MG63 (cell line): ENCODE results near the gene MRPL40. TPM values are rescaled to one million over a fixed set of nuclear protein-coding genes. Genes with fewer than 3 reads are reported as not detected.

Experiments used
- DNase-seq: peaks from one replicate; pipeline ENCODE4 v3.0.0-alpha.2; 2020
- H3K27me3 ChIP-seq: fragments of 250-450 bp; sonication (Bioruptor Pico); 2 replicates; pipeline ENCODE4 v1.5.1; 2020; ENCODE audit warnings: mild to moderate bottlenecking, moderate library complexity
- H3K36me3 ChIP-seq: fragments of 250-450 bp; sonication (Bioruptor Pico); 2 replicates; pipeline ENCODE4 v1.5.1; 2020; ENCODE audit warnings: mild to moderate bottlenecking, moderate library complexity
- H3K4me3 ChIP-seq: fragments of 250-450 bp; sonication (Bioruptor Pico); 2 replicates; pipeline ENCODE4 v1.5.1; 2020; ENCODE audit warnings: mild to moderate bottlenecking, moderate library complexity
- H3K9me3 ChIP-seq: fragments of 250-450 bp; sonication (Bioruptor Pico); 2 replicates; pipeline ENCODE4 v1.5.1; 2020; ENCODE audit warnings: mild to moderate bottlenecking, moderate library complexity
- total RNA-seq: library from RNA; depleted of rRNA; stranded (reverse); fragments of >200 nt; shearing (Covaris generic); gene quantifications from 2 replicates; pipeline ENCODE4 v1.2.3, GENCODE V29; 2014; ENCODE audit warnings: low replicate concordance

The MRPL40 gene
- total RNA-seq, 1 experiment from 2014 or later: 80.2 TPM

GRCh38 chr22:19464975-19465374 is 32.6 kb downstream of the MRPL40 start:
- Histone ChIP-seq H3K9me3 (no peaks in the 10 kb centered on the region), H3K4me3 (no peak overlapping the region), H3K27me3 (no peaks in the 10 kb centered on the region), H3K36me3 (peaks cover 73% of the 10 kb centered on the region)
- no peak for DNase-seq

DNA sequence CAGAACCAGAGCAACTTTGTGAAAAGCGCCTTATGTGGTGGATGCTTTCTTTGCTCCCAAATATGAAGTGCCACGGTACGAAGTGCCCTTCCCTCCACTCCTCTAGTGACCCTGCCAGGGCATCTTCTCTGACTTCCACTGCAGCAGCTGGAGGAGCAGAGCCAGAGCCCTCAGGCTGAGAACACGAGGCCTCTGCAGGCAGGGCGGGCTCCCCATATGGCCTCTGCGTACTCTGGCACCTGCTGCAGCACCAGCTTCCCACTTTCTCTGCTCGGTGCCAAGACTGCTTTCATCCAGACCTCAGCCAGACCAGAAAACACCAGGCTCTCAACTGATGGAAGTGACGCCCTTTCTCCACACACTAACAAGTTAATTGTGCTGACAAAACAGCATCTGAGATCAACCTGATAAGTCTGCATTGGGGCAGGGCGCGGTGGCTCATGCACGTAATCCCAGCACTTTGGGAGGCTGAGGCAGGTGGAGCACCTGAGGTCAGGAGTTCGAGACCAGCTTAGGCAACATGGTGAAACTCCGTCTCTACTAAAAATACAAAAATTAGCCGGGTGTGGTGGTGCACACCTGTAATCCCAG is 33.9 kb downstream of the MRPL40 start:
- no peak overlapping the region for H3K4me3 ChIP-seq
- peaks cover 72% of the 10 kb centered on the region for H3K36me3 ChIP-seq
- no peaks in the 10 kb centered on the region for H3K9me3 ChIP-seq
- no peak for DNase-seq
- no peaks in the 10 kb centered on the region for H3K27me3 ChIP-seq

DNA sequence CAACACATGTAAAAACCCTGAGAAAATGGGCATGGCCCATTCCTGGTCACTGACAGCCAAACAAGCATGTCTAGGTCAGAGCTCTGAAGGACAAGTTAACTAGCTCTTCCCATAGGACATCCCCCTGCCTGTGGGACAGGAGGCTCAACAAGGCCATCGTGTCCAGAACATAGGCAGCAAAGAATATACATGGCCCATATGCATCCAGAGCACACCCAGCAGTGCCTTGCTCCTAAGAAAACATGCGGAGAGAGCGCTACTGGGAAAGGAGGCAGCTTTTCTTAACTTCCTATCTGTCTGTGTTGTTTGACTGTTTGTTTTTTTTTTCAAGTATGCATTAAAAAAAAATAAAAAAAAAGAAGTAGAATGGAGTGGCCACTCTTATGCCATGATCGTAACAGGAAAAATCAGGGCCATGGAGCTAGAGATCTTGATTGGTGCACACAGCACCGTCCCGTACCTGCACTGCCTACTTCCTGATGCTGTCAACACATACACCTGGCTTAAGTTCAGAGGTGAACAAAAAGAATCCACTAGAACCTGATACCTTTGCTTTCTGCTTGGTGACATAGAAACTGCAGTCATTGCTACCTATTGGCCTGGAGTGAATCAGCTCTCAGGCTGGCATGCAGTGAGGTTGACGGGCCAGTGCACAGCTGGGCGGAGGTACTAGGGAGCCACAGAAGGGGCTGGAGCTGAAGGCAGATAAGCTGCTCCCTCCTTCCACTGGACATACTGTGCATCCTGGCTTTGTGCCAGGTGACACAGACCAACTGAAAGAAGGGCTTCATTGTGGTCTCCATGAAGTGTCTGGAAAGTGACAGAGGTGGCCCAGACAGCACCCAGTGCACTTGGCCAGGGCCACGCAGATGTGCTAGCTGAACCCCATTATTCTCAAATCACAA is 34.8 kb downstream of the MRPL40 start:
- peaks cover 77% of the 10 kb centered on the region for H3K36me3 ChIP-seq
- H3K27me3 ChIP-seq: no peaks in the 10 kb centered on the region
- no peak overlapping the region for H3K4me3 ChIP-seq
- DNase-seq: no peak
- H3K9me3 ChIP-seq: no peaks in the 10 kb centered on the region

DNA sequence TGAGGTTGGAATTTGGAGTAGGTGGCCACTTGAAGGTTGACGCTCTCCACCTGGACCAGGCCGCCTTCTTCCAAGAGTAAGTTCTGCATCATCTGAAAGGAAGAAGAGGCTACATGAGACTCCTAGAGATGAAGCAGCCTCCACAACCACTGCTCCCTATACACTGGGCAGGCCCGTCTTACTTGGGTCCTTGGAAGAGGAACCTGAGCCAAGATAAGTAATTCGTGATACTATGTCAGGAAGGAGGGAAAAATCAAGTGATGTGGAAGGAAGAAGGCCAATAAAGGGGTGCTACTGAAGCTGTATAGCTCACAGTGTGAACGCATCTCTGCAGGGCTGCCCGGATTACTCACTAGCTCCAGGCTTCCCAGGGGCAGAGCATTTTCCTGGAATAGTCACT is 35.6 kb downstream of the MRPL40 start:
- no peak overlapping the region for H3K4me3 ChIP-seq
- H3K36me3 ChIP-seq: peaks cover 80% of the 10 kb centered on the region
- H3K9me3 ChIP-seq: no peaks in the 10 kb centered on the region
- H3K27me3 ChIP-seq: no peaks in the 10 kb centered on the region
- no peak for DNase-seq

DNA sequence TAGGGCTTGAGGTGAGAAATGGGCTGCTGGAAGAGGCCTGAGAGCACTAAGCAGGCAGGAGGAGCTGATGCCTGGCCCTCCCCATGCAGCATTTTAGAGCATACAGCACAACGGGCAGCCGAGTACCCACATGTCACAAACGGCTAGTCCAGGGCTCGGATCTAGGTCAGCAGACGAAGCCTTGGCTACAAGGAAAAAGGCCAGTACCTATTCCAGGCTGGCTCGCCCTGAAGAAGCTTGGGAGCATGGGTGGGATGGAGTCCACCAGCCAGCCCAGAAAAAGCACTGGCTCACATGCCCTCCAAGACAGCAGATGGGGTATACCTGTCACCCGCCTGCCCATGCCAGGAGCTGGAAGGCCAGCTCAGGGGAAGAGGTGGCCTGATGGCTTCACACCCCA is 37.1 kb downstream of the MRPL40 start:
- Histone ChIP-seq H3K36me3 (peaks cover 83% of the 10 kb centered on the region), H3K4me3 (no peak overlapping the region), H3K27me3 (no peaks in the 10 kb centered on the region), H3K9me3 (no peaks in the 10 kb centered on the region)
- no peak for DNase-seq

GRCh38 chr22:19470010-19470409 is 37.7 kb downstream of the MRPL40 start:
- Histone ChIP-seq H3K4me3 (no peak overlapping the region), H3K36me3 (peaks cover 83% of the 10 kb centered on the region), H3K27me3 (no peaks in the 10 kb centered on the region), H3K9me3 (no peaks in the 10 kb centered on the region)
- no peak for DNase-seq

GRCh38 chr22:19471572-19471971 is 39.2 kb downstream of the MRPL40 start:
- peaks cover 83% of the 10 kb centered on the region for H3K36me3 ChIP-seq
- no peak overlapping the region for H3K4me3 ChIP-seq
- DNase-seq: no peak
- H3K9me3 ChIP-seq: no peaks in the 10 kb centered on the region
- no peaks in the 10 kb centered on the region for H3K27me3 ChIP-seq

- DNase-seq: no peak
- Histone ChIP-seq H3K27me3 (no peaks in the 10 kb centered on the region), H3K36me3 (peaks cover 81% of the 10 kb centered on the region), H3K4me3 (no peak overlapping the region), H3K9me3 (no peaks in the 10 kb centered on the region)
Measured at GRCh38 chr22:19472233-19472632, 39.9 kb downstream of the MRPL40 start.

DNA sequence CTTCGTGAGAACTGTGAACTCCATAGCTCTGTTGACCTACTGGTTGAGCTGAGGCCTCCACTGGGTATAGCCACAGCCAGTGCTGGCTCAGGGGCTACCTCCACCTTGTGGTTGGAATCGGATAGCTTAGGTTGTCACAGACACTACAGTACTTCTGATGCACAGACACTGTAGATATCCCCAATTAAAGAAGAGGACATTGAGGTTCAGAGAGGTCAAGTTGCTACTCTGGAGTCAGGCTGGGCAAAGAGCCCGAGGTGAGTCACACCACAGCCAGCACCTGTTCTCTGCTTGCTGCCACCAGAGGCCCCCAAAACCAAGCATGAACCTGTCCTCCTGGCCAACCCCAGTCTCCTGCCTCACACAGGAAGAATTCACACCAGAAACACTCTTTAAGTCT is 41.2 kb downstream of the MRPL40 start:
- no peaks in the 10 kb centered on the region for H3K9me3 ChIP-seq
- DNase-seq: peak; percentile 49
- H3K36me3 ChIP-seq: peaks cover 71% of the 10 kb centered on the region

DNA sequence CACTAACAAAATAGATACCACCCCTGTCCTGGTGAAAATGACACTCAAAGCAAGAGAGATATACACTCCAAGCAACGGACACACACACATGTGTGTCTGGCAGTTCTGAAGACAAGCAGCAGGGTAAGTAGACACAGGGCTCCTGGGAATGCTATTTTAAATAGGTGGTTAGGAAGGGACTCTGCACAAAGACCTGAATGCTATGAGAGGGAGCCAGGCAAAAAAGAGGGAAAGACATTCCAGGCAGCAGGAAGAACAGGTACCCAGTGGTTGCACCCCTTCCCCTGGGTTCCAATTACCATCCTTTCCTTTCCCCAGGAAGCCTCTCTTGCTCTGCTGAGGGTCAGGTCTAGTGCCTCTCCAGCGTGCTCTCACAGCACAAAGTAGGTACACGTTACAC is 43.7 kb downstream of the MRPL40 start:
- no peak for DNase-seq
- Histone ChIP-seq H3K4me3 (no peak overlapping the region), H3K9me3 (no peaks in the 10 kb centered on the region), H3K27me3 (no peaks in the 10 kb centered on the region), H3K36me3 (peaks cover 60% of the 10 kb centered on the region)

More for the DNA sequence above, 41.2 kb downstream of the MRPL40 start:
- no peaks in the 10 kb centered on the region for H3K27me3 ChIP-seq
- no peak overlapping the region for H3K4me3 ChIP-seq

DNA sequence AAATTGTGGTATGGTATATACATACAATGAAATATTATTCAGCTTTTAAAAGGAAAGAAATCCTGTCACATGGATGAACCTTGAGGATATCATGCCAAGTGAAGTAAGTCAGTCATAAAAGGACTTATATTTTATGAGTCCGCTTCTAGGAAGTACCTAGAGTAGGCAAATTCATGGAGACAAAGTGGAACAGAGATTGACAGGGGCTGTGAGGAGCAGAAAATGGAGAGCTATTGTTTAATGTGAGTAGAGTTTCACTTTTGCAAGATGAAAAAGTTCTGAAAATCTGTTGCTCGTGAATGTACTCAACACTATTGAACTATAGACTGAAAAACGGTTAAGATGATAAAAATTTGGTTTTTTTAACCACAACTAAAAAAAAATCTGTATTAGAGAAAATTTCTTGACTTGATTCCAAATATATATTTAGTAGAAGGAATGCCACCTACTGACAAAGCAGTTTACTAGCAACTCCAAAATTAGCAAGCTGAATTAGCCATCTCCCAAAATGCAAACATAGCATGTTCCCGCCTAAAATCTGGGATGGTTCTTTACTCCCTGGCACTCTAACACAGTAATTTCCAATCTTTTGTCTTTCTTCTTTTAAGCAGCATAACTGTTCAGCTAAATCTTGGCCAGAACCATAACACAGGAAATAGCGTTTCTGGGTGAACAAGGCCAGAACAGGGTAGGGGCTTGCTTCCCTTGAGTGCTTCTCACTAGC is 45.1 kb downstream of the MRPL40 start:
- no peak for DNase-seq
- Histone ChIP-seq H3K9me3 (no peaks in the 10 kb centered on the region), H3K36me3 (peaks cover 56% of the 10 kb centered on the region), H3K27me3 (no peaks in the 10 kb centered on the region), H3K4me3 (peak overlapping the region; percentile 71)

DNA sequence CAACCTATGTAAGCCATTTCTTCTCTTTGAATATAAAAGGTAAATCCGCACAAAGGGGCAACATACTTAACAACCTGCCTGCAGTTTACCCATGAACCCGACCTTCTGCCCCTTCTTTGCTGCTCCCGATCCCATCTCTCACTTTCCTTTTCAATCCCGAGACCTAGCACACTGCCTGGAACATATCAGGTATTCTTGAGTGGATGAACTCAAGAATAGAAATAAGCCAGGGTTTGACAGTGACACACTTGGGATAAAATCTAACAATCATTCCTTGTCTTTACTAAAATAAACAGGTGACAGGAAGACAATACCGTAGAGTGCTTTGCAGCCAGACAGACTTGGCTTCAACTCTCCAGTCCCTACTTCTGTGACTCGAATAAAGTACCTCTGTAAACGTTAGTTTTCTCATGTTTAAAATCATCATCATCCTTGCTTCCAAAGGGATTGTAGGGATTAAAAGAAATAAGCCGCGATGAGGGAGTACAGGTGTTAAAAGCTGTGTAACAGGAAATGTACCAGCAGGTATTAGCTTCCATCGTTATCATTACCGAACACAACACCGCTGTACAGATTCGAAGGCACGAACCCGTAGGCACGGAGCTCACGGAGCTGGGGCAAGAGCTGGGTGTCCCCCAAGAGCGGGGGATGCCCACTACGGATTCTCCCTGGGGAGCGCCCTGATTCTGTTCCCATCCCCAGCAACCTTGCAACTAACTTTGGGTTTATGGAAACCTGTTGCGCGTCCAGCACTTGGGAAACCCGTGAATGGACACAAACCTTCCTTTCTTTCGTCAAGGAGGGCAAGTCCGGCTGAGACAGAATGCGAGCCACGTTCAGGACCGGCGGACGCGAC is 45.9 kb downstream of the MRPL40 start:
- no peak for DNase-seq
- Histone ChIP-seq H3K36me3 (peaks cover 50% of the 10 kb centered on the region), H3K4me3 (peak overlapping the region; percentile 71), H3K9me3 (no peaks in the 10 kb centered on the region), H3K27me3 (no peaks in the 10 kb centered on the region)

GRCh38 chr22:19478901-19479354 is 46.6 kb downstream of the MRPL40 start, which contains the start of gene UFD1:
TSS of gene UFD1 (minus strand) at chr22:19479193. CDS start at chr22:19479085, 108 bp downstream.
- Histone ChIP-seq H3K4me3 (peak within 1 kb of the TSS; percentile 71), H3K9me3 (no peaks in the 10 kb centered on the region), H3K27me3 (no peaks in the 10 kb centered on the region), H3K36me3 (peaks cover 50% of the 10 kb centered on the region)
- DNase-seq: peak; percentile 91

GRCh38 chr22:19479355-19480172 is 47.2 kb downstream of the MRPL40 start, which contains the start of gene CDC45:
TSS of gene CDC45 (plus strand) at chr22:19479920. CDS start at chr22:19479969, 49 bp downstream.
- H3K36me3 ChIP-seq: peaks cover 50% of the 10 kb centered on the region
- H3K9me3 ChIP-seq: no peaks in the 10 kb centered on the region
- H3K4me3 ChIP-seq: peak within 1 kb of the TSS; percentile 71
- peak; percentile 97 for DNase-seq
- H3K27me3 ChIP-seq: no peaks in the 10 kb centered on the region

- DNase-seq: no peak
- Histone ChIP-seq H3K27me3 (no peaks in the 10 kb centered on the region), H3K9me3 (no peaks in the 10 kb centered on the region), H3K4me3 (peak overlapping the region; percentile 71), H3K36me3 (peaks cover 47% of the 10 kb centered on the region)
Measured at GRCh38 chr22:19480173-19480568, 47.8 kb downstream of the MRPL40 start.
